ENCODE measurements around the gene SMR3B.

SMR3B gene

DNA sequence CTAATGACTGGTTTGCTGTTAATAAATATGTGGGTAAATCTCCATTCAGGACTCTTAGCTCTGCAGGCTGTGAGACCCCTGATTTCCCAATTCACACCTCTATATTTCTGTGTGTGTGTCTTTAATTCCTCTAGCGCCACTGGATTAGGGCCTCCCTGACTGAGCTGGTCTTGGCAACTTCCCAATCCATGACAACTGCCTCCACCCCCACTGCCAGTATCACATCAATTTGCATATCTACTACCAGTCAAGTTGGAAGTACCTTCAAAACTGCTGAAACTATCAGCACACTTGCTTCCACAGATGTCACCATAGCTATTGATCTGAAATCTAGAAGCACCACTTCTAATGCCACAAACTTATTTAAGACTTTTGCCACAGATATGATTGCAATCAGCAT lies 42.4 kb downstream of the SMR3B start:
- DNase-seq: no peak
- TF ChIP-seq, protein P1, sequence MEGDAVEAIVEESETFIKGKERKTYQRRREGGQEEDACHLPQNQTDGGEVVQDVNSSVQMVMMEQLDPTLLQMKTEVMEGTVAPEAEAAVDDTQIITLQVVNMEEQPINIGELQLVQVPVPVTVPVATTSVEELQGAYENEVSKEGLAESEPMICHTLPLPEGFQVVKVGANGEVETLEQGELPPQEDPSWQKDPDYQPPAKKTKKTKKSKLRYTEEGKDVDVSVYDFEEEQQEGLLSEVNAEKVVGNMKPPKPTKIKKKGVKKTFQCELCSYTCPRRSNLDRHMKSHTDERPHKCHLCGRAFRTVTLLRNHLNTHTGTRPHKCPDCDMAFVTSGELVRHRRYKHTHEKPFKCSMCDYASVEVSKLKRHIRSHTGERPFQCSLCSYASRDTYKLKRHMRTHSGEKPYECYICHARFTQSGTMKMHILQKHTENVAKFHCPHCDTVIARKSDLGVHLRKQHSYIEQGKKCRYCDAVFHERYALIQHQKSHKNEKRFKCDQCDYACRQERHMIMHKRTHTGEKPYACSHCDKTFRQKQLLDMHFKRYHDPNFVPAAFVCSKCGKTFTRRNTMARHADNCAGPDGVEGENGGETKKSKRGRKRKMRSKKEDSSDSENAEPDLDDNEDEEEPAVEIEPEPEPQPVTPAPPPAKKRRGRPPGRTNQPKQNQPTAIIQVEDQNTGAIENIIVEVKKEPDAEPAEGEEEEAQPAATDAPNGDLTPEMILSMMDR (IDR thresholded peaks at IDR 0.05; ENCODE audit: low read depth, low read length): no peak
- Histone ChIP-seq H3K36me3 (no peaks in the 10 kb centered on the region), H3K9me3 (no peaks in the 10 kb centered on the region), H3K4me1 (no peaks in the 10 kb centered on the region), H3K27me3 (no peaks in the 10 kb centered on the region), H3K4me3 (ENCODE audit: low read depth, low read length) (no peak overlapping the region)

DNA sequence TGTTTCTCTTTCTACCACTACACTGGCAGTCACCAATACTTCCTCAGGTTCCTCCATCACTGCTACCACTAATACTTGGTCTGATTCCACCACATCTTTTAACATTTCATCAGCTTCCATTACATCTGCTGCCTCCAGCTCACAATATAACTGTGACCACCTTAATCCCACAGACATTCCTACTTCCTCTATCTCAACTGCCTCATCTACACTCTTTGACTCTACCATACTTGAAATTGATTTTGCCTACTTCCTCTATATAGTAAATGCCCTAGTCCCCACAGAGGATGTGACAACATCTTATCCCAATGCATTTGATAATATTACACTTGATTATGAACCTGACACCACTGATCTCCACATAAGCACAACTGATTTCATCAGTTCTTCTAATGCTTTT lies 43.9 kb downstream of the SMR3B start:
- Histone ChIP-seq H3K4me3 (ENCODE audit: low read depth, low read length) (no peak overlapping the region), H3K36me3 (no peaks in the 10 kb centered on the region), H3K4me1 (no peaks in the 10 kb centered on the region), H3K9me3 (no peaks in the 10 kb centered on the region), H3K27me3 (no peaks in the 10 kb centered on the region)
- DNase-seq: no peak
- TF ChIP-seq, protein P1 (IDR thresholded peaks at IDR 0.05; ENCODE audit: low read depth, low read length): no peak

DNA sequence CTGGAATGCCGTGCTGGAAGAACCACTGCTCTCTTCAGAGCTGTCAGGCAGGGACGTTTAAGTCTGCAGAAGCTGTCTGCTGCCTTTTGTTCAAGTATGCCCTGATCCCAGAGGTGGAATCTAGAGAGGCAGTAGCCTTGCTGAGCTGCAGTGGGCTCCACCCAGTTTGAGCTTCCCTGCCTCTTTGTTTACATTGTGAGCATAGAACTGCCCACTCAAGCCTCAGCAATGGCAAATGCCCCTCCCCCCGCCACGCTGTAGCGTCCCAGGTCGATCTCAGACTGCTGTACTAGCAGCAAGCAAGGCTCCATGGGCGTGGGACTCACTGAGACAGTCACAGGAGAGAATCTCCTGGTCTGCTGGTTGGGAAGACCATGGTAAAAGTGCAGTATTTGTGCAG lies 54.3 kb downstream of the SMR3B start:
- Histone ChIP-seq H3K36me3 (no peaks in the 10 kb centered on the region), H3K27me3 (no peaks in the 10 kb centered on the region), H3K9me3 (no peaks in the 10 kb centered on the region), H3K4me1 (no peaks in the 10 kb centered on the region), H3K4me3 (ENCODE audit: low read depth, low read length) (no peak overlapping the region)
- TF ChIP-seq, protein P1 (IDR thresholded peaks at IDR 0.05; ENCODE audit: low read depth, low read length): no peak
- no peak for DNase-seq
